Liver (tissue), 3 donors: Measurements from ENCODE around the gene CLIP4.

Source experiments
- ATF3 ChIP-seq: IDR thresholded peaks from 2 replicates; pipeline ENCODE4 v1.6.1; 2016; ENCODE audit warnings: antibody characterized with exemption
- EGR1 ChIP-seq, 2 donors: IDR thresholded peaks; 2 replicates each; pipeline ENCODE4 v1.6.1; 2016 to 2018; ENCODE audit warnings: antibody characterized with exemption in 2 of 2, low read depth in 2 of 2
- FOXA1 ChIP-seq: IDR thresholded peaks from 2 replicates; pipeline ENCODE4 v1.6.1; 2016; ENCODE audit warnings: antibody characterized with exemption
- FOXA2 ChIP-seq: IDR thresholded peaks from 2 replicates; pipeline ENCODE4 v1.6.1; 2016; ENCODE audit warnings: antibody characterized with exemption
- HNF4G ChIP-seq: IDR thresholded peaks from 2 replicates; pipeline ENCODE4 v1.6.1; 2016; ENCODE audit warnings: antibody characterized with exemption
- JUND ChIP-seq, 2 donors: IDR thresholded peaks; 2 replicates each; pipeline ENCODE4 v1.6.1; 2016; ENCODE audit warnings: antibody characterized with exemption in 2 of 2
- MAX ChIP-seq: IDR thresholded peaks from 2 replicates; pipeline ENCODE4 v1.6.1; 2016; ENCODE audit warnings: antibody characterized with exemption
- RAD21 ChIP-seq, 2 donors: IDR thresholded peaks; 2 replicates each; pipeline ENCODE4 v1.6.1; 2016; ENCODE audit warnings: antibody characterized with exemption in 2 of 2, mild to moderate bottlenecking in 2 of 2
- RXRA ChIP-seq, 2 donors: IDR thresholded peaks; 2 replicates each; pipeline ENCODE4 v1.6.1; 2017 to 2018; ENCODE audit warnings: antibody characterized with exemption in 2 of 2, mild to moderate bottlenecking in 1 of 2
- SP1 ChIP-seq: IDR thresholded peaks from 2 replicates; pipeline ENCODE4 v1.6.1; 2018; ENCODE audit warnings: antibody characterized with exemption, mild to moderate bottlenecking
- YY1 ChIP-seq: IDR thresholded peaks from 2 replicates; pipeline ENCODE4 v1.6.1; 2016; ENCODE audit warnings: antibody characterized with exemption, mild to moderate bottlenecking
- TF ChIP-seq, protein P1 (sequence below): fragments of 150-350 bp; IDR thresholded peaks from 2 replicates; pipeline ENCODE4 v1.5.1; 2017; ENCODE audit warnings: improper control_type of control experiment, low read depth, low read length; ENCODE audit not compliant: missing input control
- TF ChIP-seq, protein P2 (sequence below): IDR thresholded peaks from 2 replicates; pipeline ENCODE4 v1.6.1; 2016; ENCODE audit warnings: antibody characterized with exemption
- TF ChIP-seq, protein P3 (sequence below): IDR thresholded peaks from 2 replicates; pipeline ENCODE4 v1.6.1; 2016; ENCODE audit warnings: antibody characterized with exemption, mild to moderate bottlenecking
- donor health status: healthy.
- donor health status: healthy.

GRCh38 chr2:29139731-29140130, 24.5 kb downstream of the CLIP4 start:
- TF ChIP-seq, protein P1, sequence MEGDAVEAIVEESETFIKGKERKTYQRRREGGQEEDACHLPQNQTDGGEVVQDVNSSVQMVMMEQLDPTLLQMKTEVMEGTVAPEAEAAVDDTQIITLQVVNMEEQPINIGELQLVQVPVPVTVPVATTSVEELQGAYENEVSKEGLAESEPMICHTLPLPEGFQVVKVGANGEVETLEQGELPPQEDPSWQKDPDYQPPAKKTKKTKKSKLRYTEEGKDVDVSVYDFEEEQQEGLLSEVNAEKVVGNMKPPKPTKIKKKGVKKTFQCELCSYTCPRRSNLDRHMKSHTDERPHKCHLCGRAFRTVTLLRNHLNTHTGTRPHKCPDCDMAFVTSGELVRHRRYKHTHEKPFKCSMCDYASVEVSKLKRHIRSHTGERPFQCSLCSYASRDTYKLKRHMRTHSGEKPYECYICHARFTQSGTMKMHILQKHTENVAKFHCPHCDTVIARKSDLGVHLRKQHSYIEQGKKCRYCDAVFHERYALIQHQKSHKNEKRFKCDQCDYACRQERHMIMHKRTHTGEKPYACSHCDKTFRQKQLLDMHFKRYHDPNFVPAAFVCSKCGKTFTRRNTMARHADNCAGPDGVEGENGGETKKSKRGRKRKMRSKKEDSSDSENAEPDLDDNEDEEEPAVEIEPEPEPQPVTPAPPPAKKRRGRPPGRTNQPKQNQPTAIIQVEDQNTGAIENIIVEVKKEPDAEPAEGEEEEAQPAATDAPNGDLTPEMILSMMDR = no peak
- no peak for TF ChIP-seq ATF3
- no peak for TF ChIP-seq YY1
- TF ChIP-seq, protein P2, sequence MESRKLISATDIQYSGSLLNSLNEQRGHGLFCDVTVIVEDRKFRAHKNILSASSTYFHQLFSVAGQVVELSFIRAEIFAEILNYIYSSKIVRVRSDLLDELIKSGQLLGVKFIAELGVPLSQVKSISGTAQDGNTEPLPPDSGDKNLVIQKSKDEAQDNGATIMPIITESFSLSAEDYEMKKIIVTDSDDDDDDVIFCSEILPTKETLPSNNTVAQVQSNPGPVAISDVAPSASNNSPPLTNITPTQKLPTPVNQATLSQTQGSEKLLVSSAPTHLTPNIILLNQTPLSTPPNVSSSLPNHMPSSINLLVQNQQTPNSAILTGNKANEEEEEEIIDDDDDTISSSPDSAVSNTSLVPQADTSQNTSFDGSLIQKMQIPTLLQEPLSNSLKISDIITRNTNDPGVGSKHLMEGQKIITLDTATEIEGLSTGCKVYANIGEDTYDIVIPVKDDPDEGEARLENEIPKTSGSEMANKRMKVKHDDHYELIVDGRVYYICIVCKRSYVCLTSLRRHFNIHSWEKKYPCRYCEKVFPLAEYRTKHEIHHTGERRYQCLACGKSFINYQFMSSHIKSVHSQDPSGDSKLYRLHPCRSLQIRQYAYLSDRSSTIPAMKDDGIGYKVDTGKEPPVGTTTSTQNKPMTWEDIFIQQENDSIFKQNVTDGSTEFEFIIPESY = no peak
- no peak for TF ChIP-seq RAD21 (IDR thresholded peaks at IDR 0.05)
- TF ChIP-seq EGR1 (IDR thresholded peaks at IDR 0.05; ENCODE audit: low read depth in 2 of 2) = no peak
- no peak for TF ChIP-seq FOXA2
- TF ChIP-seq, protein P3, sequence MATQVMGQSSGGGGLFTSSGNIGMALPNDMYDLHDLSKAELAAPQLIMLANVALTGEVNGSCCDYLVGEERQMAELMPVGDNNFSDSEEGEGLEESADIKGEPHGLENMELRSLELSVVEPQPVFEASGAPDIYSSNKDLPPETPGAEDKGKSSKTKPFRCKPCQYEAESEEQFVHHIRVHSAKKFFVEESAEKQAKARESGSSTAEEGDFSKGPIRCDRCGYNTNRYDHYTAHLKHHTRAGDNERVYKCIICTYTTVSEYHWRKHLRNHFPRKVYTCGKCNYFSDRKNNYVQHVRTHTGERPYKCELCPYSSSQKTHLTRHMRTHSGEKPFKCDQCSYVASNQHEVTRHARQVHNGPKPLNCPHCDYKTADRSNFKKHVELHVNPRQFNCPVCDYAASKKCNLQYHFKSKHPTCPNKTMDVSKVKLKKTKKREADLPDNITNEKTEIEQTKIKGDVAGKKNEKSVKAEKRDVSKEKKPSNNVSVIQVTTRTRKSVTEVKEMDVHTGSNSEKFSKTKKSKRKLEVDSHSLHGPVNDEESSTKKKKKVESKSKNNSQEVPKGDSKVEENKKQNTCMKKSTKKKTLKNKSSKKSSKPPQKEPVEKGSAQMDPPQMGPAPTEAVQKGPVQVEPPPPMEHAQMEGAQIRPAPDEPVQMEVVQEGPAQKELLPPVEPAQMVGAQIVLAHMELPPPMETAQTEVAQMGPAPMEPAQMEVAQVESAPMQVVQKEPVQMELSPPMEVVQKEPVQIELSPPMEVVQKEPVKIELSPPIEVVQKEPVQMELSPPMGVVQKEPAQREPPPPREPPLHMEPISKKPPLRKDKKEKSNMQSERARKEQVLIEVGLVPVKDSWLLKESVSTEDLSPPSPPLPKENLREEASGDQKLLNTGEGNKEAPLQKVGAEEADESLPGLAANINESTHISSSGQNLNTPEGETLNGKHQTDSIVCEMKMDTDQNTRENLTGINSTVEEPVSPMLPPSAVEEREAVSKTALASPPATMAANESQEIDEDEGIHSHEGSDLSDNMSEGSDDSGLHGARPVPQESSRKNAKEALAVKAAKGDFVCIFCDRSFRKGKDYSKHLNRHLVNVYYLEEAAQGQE = no peak
- TF ChIP-seq SP1 = no peak
- TF ChIP-seq JUND (IDR thresholded peaks at IDR 0.05) = no peak
- no peak for TF ChIP-seq RXRA (IDR thresholded peaks at IDR 0.05)
- TF ChIP-seq MAX = no peak
- no peak for TF ChIP-seq FOXA1
- no peak for TF ChIP-seq HNF4G
